GM12892 (cell line): Measurements from ENCODE around the gene TLR4.

Experiments
- POLR2A ChIP-seq: IDR thresholded peaks from 2 replicates; pipeline ENCODE4 v1.6.1; 2011; ENCODE audit warnings: low read depth, low read length, control low read depth
- POLR2AphosphoS5 ChIP-seq: IDR thresholded peaks from 2 replicates; pipeline ENCODE4 v1.6.1; 2011; ENCODE audit warnings: low read depth, low read length, control low read depth
- TAF1 ChIP-seq: IDR thresholded peaks from 2 replicates; pipeline ENCODE4 v1.6.1; 2011; ENCODE audit warnings: low read depth, mild to moderate bottlenecking, control low read depth, low read length, borderline replicate concordance

DNA sequence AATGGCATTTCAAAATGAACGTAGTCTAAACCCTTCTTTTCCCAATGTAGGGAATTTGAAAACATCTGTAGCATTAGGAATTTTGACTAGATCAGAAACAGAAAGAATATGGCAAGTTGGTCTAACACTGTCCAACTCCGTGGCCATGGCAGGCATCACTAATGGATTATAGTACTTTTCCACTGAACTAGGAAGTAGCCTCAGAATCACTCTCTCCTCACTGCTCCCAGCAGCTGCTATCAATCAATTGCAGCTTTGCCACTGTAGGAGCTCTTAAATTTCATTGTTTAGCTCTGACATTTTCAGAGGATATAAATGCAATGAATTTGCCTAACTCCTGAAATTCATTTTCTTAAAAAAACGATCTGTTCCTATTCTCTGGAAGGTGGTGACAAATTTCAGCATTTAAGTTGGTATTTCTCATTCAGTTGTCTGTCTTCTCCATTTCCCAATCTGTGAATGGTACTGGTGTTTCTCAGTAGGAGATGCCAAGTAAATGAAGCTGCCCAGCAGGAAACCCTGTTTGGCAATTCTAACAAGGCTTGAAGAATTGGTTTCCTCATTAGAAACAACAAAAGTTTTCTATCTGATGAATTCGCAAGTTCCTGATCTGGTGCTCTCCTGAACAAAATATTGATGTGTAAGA, 64.7 kb downstream of the TLR4 start:
- TF ChIP-seq POLR2A (no peak), POLR2AphosphoS5 (no peak), TAF1 (no peak)
